Measurements from ENCODE around the gene HOOK1.
"Not testable (repeated sequence)": the region's sequence is repeated elsewhere in the genome, so short reads cannot be mapped to it uniquely, and the experiment has no call there.

Gene HOOK1

DNA sequence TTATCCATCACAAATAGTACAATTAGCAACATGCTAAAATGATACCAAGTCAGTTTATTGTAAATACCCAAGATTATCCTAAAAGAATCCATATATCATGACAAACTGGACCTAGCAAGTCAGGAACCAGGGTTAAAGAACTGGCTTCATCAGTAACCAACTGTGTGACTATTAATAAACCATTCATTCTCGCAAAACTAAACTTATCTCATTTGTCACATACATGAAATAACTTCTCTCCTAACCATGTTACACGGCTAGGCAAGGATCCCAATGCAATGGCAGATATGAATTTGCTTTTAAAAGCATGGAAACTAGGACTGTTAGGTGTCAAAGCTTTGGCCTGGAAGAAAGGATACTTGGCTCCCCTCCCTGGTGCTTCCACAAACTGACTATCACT lies 82.4 kb downstream of the HOOK1 start:
- no peak for DNase-seq

DNA sequence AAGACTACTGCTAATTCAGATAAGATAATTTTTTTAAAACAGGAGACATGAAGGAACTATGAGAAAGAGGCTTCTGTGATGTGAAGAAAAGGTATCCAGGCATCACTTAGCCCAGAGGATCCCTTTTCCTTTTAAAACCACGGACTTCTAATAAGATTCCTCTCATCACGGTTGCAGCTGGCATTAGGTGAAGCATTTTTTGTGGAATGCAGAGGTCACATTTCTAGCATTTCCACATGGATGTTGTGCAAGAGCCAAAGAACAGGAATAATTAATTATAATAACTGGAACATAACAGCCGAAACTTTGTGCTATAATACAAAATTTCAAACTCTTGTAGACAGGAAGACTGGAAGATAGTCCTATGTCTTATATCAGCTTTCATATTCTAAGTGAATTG lies 84.2 kb downstream of the HOOK1 start:
- no peak for DNase-seq

DNA sequence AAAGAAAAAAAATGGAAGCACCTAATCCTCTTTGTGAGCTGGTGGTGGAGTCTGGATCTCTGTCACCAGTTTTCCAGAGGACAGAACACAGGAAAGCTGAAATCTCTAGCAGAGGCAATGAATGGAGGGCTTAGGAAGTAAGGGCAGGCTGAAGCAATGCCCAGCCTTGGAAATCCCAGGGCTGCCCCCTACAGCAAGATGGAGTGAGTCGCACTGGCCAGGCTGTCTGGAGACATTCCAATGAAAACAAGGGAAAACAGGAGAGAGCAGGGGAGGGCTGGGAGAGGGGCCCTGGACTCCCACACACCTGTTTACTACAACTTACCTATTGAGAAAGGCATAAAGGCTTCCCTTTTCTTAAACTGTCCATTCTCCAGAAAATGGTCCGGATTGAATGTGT lies 85.9 kb downstream of the HOOK1 start:
- DNase-seq: no peak

DNA sequence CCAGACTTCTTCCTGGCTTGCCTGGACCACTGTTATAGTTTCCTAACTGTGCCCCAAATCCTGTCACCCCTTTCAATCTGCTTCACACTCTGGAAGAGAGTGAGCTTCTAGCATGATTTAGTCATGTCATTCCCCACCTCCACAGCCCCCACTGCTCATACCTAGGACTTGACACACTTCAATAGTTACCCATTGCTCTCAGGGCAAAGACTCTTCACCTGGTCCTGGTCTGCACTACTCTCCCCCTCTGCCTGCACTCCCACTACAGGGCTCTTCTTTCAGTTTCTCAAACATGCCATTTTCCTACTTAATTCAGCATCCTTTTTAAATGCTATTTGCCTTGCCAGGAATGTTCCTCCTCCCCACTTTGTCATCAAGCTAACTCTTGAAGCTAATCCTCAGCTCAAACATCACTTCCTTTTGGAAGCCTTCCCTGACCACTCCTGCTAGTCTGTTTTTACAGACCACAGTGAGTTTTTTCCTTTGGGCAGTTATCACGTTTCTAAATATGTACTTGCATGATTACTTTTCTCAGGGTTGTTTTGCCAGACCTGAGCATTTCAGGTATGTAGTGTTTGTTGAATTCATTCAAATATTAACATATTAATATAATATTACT lies 87.1 kb downstream of the HOOK1 start:
- DNase-seq: no peak

DNA sequence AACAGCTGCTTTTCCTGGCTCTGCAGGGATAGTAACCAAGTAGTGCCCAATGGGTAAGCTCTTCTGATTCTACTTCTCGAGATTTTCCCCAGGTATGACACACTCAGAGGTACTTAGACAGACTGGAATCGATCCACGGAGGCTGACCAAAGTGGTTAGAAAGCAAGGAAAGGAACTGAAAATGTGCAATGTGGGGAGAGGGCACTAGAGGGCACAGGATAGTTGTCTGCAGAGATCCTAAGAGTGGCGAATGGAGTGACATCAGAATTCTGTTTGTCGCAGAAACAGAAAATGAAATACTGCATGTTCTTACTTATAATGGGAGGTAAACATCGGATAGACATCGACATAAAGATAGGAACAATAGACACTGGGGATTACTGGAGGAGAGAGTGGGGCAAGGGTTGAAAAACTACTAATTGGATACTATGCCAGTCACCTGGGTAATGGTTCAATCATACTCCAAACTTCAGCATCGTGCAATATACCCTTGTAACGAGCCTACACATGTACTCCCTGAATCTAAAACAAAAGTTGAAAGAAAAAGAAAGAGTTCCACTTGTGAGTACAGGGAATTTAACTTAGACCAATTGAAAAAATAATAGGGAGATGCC lies 88.5 kb downstream of the HOOK1 start:
- DNase-seq: no peak

DNA sequence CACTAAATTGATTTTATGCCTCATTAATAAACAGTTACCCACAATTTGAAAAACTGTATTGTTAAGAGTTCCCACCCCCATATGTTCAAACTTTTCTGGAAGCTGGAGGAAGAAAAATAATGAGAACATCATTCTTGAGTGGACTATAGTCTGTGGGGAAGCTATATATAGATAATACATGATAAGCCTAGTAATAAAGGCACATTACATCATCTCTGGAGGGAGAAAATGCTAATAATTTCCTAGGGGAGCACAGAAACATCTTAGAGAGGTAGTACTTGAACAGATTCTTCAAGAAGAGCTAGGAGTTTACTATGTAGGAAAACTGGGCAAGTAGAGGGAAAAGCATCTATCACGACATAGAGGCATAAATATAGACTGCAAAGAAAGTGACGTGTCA lies 92.2 kb downstream of the HOOK1 start:
- no peak for DNase-seq

DNA sequence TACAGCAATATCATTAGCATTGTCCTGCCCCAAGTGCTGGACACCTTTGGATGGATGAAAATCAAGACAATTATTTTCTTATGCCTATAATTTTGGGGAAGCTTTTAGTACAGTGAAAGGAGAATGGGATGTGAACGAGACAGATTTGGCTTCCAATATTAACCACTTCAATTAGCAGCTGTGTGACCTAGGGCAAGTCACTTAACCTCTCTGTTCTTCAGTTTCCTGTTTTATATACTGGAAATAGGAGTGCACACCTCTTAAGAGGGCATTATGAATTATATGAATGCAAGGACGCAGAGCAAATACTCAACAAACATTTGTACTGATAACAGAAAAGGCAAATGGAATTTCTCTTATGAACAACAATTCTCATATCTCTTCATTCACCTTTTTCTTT lies 93.3 kb downstream of the HOOK1 start:
- no peak for DNase-seq

DNA sequence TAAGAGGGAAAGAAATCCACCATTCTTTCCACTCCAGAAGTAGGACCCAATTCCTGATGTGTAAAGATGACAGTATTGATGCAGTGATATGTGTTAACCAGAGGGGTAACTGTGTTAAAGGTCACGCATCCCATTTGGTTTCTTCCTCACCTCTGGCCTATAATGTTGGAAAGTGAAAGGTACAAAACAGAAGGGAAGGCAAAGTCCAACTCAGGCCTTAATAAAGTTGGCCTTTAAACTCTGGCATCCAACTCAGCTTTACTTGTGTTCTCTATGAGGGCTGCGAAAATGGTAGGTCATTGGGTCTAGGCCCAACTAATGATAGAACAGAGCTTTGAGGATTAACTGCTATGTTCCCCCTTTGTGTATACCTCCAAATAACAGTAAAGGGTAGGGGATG lies 93.9 kb downstream of the HOOK1 start:
- no peak for DNase-seq

DNA sequence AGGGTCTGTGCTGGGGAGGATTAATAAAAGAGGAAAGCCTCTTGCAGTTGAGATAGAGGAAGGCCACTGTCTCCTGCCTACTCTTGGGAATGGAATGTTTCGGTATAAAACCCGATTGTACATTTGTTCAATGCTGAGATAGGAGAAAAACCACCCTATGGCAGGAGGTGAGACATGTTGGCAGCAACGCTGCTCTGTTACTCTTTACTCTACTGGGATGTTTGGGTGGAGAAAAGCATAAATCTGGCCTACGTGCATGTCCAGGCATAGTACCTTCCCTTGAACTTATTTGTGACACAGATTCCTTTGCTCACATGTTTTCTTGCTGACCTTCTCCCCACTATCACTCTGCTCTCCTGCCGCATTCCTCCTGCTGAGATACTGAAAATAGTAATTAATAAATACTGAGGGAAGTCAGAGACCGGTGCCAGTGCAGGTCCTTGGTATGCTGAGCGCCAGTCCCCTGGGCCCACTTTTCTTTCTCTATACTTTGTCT lies 100.1 kb downstream of the HOOK1 start:
- not testable (repeated sequence) for DNase-seq

DNA sequence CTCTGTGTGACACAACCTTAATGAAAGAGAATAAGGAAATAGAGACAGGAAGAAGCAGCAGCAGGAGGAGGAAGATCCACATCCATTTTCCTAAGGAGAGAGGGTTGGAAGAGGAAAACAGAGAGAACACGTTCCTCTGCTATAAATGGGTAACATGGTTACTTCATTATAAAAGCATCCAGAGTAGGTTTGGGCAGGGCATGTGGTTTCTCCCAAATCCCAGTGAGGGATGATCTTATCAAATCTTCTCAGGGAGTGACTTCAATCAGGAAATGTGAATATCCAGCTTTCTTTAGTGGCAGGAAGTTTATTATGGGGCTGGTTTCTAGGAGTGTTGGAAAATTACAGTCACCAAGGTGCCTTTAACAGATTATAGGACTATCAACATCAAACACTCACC lies 100.8 kb downstream of the HOOK1 start:
- DNase-seq: no peak

DNA sequence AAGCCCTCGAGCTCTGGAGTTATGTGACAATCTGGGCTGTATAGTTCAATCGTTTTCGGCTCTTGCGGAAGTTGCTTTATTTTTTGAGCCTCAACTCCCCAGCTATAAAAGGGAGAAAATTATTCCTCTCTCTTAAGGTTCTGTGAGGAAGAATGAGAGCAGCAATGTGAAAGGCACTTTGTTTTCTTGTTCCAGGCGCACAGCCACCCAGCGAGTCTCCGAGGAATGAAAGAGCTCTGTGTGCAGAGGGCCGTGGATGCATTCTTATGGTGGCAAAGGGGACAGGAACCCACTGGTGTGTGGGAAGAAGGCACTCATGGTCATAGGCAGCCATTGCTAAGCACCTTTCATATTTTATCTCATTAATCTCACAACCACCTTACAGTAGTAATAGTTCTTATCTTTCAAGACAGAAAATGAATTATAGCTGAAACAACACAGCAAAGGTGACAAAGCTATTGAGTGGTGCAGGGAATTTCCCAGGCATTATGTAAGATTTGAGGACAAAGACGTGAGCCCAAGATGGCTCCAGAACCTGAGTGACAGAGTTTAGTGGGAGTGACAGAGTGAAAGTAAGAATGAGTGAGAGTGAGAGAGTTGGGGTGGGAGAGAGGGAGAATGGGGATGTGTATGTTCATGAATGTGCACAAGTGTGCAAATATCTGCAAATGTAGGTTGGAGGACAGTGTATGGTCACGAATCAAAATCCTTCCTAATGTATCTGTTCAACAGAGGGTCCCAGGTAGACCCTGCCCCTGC lies 102.5 kb downstream of the HOOK1 start:
- DNase-seq: no peak

DNA sequence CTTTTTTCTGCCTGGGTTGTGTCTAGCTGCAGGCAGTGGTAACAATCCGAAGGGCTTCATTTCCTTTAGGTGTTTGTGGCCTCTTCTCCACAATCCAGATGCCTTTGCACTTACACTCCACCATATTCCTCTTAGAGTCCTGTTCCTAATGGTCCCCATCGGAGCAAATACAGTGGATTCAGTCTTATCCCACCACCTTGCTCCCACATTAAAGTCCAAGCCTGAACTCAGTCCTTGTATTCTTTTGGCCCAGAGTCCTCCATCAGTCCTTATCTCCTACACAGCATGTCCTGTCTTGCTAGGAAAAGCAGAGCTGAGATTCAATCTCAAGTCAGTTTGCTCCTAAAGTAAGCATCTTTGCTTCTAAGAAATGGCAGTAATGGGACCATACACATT lies 103.0 kb downstream of the HOOK1 start:
- no peak for DNase-seq

DNA sequence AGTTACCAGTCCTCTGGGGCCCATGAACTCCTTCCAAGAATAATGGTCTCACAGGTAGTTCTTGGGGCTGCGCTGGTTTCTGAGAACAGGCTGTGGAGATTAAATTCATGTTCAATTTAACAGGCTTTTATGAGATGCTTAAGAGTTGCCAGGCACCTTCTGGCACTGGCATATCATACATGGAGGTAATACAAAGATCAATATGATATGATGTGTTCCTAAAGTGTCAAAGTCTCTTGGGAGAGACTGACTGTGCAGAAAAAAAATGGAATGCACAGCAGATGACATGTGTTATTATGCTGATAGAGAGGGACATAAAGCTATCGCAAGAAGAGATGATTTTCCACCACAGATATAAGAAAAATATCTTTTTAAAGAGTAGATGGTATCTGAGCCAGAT lies 105.0 kb downstream of the HOOK1 start:
- DNase-seq: no peak

DNA sequence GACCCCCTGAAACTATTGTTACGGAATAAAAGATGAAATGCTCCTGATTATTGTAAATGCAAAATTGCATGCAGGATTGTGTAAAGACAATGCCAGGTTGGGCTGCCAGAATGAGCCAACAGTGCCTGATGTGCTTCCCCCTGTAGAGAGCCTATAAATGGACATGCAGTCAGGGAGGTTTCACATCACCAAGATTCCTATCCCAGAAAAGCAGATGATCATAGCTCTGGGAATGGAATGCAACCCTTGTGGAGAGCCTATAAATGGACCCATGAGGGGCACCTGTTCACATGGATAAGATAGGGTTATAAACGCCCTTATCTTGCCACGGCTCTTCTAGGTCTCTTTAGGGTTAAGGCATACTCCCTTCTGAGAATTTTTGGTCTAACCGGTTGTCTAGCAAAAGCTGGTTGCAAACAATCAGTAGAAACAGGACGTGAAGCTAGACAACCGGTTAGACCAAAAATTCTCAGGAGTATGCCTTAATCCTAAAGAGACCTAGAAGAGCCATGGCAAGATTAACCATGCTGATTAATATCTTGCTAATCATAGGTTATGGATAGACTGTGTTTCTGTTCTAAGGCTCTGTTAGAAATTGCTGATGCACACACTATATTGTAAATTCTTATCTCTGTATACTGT lies 106.6 kb downstream of the HOOK1 start:
- DNase-seq: not testable (repeated sequence)

DNA sequence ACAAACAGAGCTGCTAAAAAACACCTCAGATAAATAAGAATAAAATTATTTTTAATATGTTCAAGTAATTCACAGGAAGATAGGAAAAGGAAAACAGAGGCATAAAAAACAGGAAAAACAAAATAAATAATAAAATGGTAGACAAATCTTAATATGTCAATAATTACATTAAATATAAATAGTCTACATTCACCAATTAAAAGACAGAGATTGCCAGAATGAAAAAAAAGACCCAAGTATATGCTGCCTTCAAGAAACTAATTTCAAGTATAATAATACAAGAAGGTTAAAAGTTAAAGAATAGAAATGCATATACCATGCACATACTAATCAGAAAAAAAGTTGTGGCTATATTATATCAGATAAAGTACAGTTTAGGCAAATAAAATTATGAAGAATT lies 109.9 kb downstream of the HOOK1 start:
- DNase-seq: no peak

All from right hindlimb (tissue), 1 donor.